ENCODE results near the gene MAPK8.

DNA sequence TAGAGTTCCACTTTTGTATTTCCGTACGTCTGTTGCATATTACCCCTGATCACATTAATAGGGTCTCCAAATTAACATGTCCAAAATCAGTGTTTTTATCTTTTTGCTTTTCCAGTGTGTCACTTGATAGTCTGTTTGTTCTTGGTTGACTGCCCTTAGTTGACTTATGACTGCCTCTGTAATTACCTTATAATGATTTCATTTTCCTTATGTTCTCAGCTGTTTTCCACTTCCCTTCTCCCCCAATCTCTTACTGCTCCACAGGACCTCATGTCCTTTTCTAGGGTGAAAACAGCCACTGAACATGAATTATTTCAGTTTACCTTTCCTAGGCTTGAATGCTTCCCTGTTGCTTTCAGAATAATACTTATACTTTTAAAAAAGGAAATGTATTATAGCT, 54.7 kb downstream of the MAPK8 start:
- TF ChIP-seq, protein P1, sequence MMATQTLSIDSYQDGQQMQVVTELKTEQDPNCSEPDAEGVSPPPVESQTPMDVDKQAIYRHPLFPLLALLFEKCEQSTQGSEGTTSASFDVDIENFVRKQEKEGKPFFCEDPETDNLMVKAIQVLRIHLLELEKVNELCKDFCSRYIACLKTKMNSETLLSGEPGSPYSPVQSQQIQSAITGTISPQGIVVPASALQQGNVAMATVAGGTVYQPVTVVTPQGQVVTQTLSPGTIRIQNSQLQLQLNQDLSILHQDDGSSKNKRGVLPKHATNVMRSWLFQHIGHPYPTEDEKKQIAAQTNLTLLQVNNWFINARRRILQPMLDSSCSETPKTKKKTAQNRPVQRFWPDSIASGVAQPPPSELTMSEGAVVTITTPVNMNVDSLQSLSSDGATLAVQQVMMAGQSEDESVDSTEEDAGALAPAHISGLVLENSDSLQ (IDR thresholded peaks at IDR 0.05), result no peak
- TF ChIP-seq FOXK2 (IDR thresholded peaks at IDR 0.05), result no peak
- no peak for TF ChIP-seq BHLHE40 (IDR thresholded peaks at IDR 0.05; ENCODE audit: borderline replicate concordance)
- no peak for TF ChIP-seq ZNF384 (IDR thresholded peaks at IDR 0.05)
- TF ChIP-seq FOXM1 (IDR thresholded peaks at IDR 0.05; ENCODE audit: borderline replicate concordance), result no peak
